NAMALWA (cell line): ENCODE data around the gene TMOD3.
A peak's percentile ranks its signal among the peaks of the same experiment; 100 is the strongest.

Source experiments
- DNase-seq: peaks from one replicate; pipeline ENCODE4 v3.0.0-alpha.2; 2015; ENCODE audit warnings: low spot score

Gene TMOD3

GRCh38 chr15:51908316-51908715, 78.9 kb downstream of the TMOD3 start:
- no peak for DNase-seq

- no peak for DNase-seq
Observed at GRCh38 chr15:51909584-51909983, 80.1 kb downstream of the TMOD3 start.

DNA sequence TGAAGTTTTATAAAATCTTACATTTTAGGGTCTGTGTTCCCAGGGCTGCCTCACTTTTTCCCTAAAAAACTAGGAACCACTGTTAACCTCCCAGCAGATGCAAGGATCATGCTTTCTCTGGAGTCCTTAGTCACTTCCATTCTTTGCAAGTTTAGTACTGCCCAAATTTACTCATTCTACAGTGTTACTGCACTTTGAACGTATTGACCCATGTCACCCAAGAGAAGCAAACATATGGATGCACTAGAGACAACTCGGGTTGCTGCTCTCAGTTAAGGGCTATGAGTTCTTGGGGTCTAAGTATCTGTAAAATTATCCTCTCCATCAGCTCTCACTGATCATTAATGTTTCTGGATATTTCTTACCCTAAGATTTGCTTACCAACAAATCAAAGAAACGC, 83.1 kb downstream of the TMOD3 start:
- DNase-seq: no peak

GRCh38 chr15:51917493-51917892, 88.0 kb downstream of the TMOD3 start:
- peak; percentile 53 for DNase-seq

DNA sequence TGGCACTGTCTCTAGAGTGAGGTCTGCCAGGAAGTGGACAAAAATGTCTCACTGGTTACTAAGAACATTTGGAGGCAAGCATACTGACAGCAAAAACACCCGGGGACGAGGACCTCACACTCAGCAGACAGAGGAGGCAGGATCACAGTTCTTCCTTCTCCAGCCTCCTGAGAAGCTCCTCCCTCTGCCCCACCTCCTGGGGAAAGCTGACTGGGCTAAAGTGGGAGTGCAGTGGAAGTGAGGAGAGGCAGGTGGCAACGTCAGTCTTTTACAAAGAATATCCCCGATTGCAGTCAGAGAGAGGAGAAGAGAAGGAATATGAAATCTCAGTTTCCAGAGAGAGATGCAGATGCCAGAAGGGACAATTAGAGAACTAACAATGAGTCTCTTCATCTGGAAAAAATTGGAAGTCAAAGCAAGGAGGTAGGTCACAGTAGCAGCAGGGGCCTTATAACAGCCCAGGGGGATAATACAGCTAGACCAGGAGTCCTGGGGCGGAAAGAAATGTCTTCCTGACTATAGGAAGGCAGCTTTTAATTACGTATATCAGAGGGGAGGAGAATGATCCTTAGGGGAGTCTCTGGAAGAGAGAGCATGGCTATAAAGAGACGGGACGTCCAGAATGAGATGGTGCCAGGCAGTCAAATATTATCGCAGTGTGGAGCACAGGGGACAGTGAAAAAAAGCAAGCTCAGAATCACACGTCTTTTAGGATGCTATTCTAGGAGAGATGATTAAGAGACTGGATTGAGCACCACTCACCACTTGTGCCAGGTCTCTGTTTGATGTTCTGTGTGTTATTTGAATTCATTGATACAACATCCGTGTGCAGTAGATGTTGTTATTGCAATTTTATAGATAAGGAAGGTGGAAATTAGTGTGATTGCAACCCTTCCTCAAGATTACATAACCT, 95.0 kb downstream of the TMOD3 start:
- no peak for DNase-seq

DNA sequence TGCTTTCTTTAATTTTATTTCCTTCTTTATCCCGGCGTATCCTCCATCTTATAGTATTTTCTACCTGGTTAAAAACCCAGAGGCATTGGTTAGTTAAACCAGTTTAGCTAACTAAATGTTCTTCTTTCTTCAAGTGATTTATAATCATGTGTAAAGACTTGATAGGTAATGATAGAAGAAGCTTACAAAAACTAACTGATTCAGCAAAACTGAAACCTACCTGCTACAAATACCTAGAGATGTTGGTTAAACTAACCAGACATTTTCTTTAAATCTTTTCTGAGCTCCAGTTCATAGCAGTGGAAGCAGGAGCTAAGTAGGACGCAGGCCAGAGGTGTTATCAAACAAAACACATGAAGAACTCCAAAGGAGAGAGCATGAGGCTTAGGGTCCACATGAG, 97.4 kb downstream of the TMOD3 start:
- DNase-seq: no peak

GRCh38 chr15:51931016-51931415, 101.6 kb downstream of the TMOD3 start:
- no peak for DNase-seq

DNA sequence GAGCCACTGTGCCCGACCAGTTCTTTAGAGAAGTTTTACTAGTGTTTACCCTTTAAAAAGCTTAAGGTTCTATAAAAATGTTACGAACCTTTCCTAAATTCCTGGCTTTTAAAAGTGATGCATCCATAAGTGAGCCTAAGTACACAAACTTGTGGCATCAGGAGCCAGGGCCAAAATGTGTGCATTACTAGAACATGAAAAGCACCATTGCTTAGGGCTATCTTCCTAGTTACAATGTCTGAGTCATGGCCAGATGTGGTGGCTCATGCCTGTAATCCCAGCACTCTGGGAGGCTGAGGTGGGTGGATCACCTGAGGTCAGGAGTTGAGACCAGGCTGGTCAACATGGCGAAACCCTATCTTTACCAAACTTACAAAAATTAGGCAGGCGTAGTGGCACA, 102.2 kb downstream of the TMOD3 start:
- DNase-seq: no peak

DNA sequence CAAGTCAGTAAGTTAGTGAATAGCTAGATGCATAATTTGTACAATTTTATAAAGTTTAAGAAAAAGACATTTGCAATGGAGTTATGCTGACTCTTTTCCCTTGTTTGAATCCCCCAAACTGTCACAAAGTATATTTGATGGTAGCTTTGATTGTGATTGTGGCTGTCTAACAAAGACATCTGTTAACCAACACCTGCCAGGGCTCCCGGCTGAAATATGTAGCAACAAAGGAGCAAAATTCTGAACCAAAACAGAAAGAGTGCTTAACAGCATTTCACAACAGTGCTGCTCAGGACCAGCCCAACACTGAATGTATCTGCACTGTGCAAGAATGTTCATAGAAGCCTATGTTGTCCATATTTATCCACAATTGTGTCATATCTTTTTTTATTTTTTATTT, 102.7 kb downstream of the TMOD3 start:
- DNase-seq: no peak

DNA sequence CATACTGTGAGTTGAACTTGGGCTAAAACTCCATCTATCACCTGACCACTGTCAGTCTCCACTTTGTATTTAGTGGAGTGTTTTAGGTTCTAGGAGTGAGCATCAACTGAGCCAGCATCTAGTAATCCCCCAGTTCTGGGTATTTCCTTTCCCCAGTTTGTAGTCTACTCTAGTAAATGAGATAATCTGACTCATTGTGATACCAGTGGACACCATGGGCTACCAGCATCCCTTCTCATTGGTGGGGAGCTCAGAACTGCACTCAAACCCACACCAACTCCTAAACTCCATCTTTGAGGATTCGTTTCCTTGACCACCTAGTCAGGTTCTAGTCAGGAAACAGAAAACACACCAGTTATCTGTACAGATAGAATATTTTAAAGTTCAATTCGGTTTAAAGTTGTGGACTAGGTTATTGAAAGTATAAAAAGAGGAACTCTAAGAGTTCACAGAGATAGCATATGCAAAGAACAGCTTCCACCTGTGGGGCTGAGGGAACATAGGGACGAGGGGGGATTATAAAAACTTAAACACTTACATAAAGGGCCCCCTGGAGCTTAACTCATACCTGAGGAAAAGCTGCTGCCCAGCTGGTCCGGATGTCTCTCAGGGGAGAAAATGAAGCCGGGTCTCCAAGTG, 106.1 kb downstream of the TMOD3 start:
- DNase-seq: peak; percentile 72

- DNase-seq: no peak
Observed at GRCh38 chr15:51936105-51936478, 106.6 kb downstream of the TMOD3 start.

DNA sequence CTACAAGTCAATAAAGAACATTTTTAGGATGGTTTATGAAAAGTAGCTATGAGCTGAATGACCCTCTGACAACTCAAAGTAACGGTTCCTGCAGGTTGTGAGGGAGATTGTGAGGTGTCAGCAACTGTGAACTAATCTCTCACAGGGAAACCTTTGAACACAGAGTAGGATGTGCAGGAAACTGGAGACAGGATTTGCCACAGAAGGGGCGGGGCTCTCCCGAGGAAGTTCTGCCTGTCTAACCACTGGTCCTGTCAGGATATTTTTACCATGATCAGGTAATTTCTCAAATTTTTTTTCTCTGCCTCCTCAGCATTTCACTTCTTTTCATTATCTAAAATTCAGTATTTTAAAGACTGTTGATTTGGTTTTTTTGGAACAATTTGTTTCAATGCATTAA, 108.8 kb downstream of the TMOD3 start:
- no peak for DNase-seq

DNA sequence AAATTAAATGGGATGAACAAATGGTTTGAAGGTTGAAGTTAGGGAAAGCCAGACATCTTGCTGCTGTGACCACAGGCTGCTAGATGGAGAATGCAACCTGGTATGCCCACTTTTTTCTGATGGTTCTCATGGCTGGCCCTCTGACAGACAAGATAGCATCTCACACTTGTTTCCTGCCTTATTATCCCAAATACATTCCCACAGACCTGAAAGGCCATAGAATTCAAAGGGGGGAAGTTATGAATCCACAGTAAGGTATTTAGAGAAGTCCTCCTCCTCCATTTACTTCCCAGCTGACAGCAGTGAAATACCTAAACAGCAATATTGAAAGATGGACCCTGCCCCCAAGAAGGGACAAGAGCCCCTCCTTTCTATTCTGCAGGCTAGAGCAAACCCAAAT, 109.8 kb downstream of the TMOD3 start:
- DNase-seq: no peak

GRCh38 chr15:51947124-51947523, 117.7 kb downstream of the TMOD3 start:
- DNase-seq: no peak

- no peak for DNase-seq
Observed at GRCh38 chr15:51952805-51953204, 123.4 kb downstream of the TMOD3 start.

GRCh38 chr15:51955504-51955903, 126.1 kb downstream of the TMOD3 start:
- DNase-seq: no peak
